GM23248 (cell line): ENCODE measurements around the gene CEMIP. TPM values are rescaled to one million over a fixed set of nuclear protein-coding genes. Genes with fewer than 3 reads are reported as not detected.

Experiments
- DNase-seq: peaks from one replicate; pipeline ENCODE4 v3.0.0-alpha.2; 2015
- H2AFZ ChIP-seq: fragments of 200-600 bp; sonication (generic); 2 replicates; pipeline ENCODE4 v1.6.1; 2016; ENCODE audit warnings: antibody characterized with exemption
- H3F3A ChIP-seq: fragments of 200-600 bp; sonication (generic); 2 replicates; pipeline ENCODE4 v1.6.1; 2016; ENCODE audit warnings: mild to moderate bottlenecking, antibody characterized with exemption, mixed run types; ENCODE audit not compliant: insufficient read depth
- H3K27ac ChIP-seq: fragments of 200-600 bp; sonication (generic); 2 replicates; pipeline ENCODE4 v1.5.1; 2016; ENCODE audit warnings: mild to moderate bottlenecking
- H3K27me3 ChIP-seq: fragments of 200-600 bp; sonication (generic); replicated peaks from 2 replicates; pipeline ENCODE4 v1.6.1; 2016; ENCODE audit warnings: mild to moderate bottlenecking; ENCODE audit not compliant: insufficient read depth
- H3K36me3 ChIP-seq: fragments of 200-600 bp; sonication (generic); 2 replicates; pipeline ENCODE4 v1.6.1; 2016; ENCODE audit warnings: low read depth, mild to moderate bottlenecking
- H3K4me1 ChIP-seq: fragments of 200-600 bp; sonication (generic); 2 replicates; pipeline ENCODE4 v1.6.1; 2016; ENCODE audit warnings: mild to moderate bottlenecking; ENCODE audit not compliant: insufficient read depth
- H3K4me2 ChIP-seq: fragments of 200-600 bp; sonication (generic); one replicate; pipeline ENCODE4 v1.6.1; 2016; ENCODE audit warnings: mild to moderate bottlenecking; ENCODE audit not compliant: unreplicated experiment
- H3K4me3 ChIP-seq: fragments of 200-600 bp; sonication (generic); 2 replicates; pipeline ENCODE4 v1.5.1; 2016; ENCODE audit warnings: mild to moderate bottlenecking
- H3K79me2 ChIP-seq: fragments of 200-600 bp; sonication (generic); 2 replicates; pipeline ENCODE4 v1.6.1; 2016; ENCODE audit warnings: mild to moderate bottlenecking; ENCODE audit not compliant: insufficient read depth
- H3K9ac ChIP-seq: fragments of 200-600 bp; sonication (generic); 2 replicates; pipeline ENCODE4 v1.6.1; 2016; ENCODE audit warnings: mild to moderate bottlenecking
- H3K9me2 ChIP-seq: fragments of 200-600 bp; sonication (generic); 2 replicates; pipeline ENCODE4 v1.6.1; 2016; ENCODE audit warnings: mixed run types, mild to moderate bottlenecking, moderate library complexity; ENCODE audit not compliant: insufficient read depth
- H3K9me3 ChIP-seq: fragments of 200-600 bp; sonication (generic); one replicate; pipeline ENCODE4 v1.6.1; 2017; ENCODE audit warnings: low read depth
- H4K20me1 ChIP-seq: fragments of 200-600 bp; sonication (generic); 2 replicates; pipeline ENCODE4 v1.6.0; 2016; ENCODE audit not compliant: insufficient read depth
- EZH2 ChIP-seq: fragments of 200-600 bp; sonication (generic); IDR thresholded peaks from 2 replicates; pipeline ENCODE4 v1.6.1; 2018; ENCODE audit warnings: antibody characterized with exemption, mild to moderate bottlenecking; ENCODE audit not compliant: insufficient read depth, poor library complexity, severe bottlenecking
- EZH2phosphoT487 ChIP-seq: fragments of 200-600 bp; sonication (generic); IDR thresholded peaks from 2 replicates; pipeline ENCODE4 v1.6.1; 2018; ENCODE audit warnings: antibody characterized with exemption, moderate library complexity, mild to moderate bottlenecking, low read depth; ENCODE audit not compliant: insufficient read depth
- WGBS, 2 experiments: methylation state at CpG; one replicate each; pipeline ENCODE4 v1.1.6; 2015 to 2017; ENCODE audit warnings: low lambda C conversion rate in 2 of 2, low coverage in 1 of 2; ENCODE audit errors: missing lambda C conversion rate in 2 of 2; 5-methylcytosine and 5-hydroxymethylcytosine counted together
- in situ Hi-C: fragments of 300-500 bp; cut with MboI; formaldehyde crosslinking; loops from 2 replicates; pipeline ENCODE4 v1.15.0; 2020
- polyA plus RNA-seq: library from polyadenylated mRNA; unstranded; fragments of >200 nt; fragmentation: Nextera tagmentation; extraction: Ambion mirVana; gene quantifications from 2 replicates; pipeline ENCODE4 v1.2.1, GENCODE V29; 2016
- total RNA-seq: library from RNA; depleted of rRNA; stranded (reverse); fragments of >200 nt; shearing (Covaris generic); gene quantifications from 2 replicates; pipeline ENCODE4 v1.2.3, GENCODE V29; 2014

Gene CEMIP
- total and polyA plus RNA-seq, 2 experiments from 2014 or later = 134 to 213 TPM

GRCh38 chr15:80789796-80790195 is 10.6 kb downstream of the CEMIP start:
- H3K4me1 ChIP-seq = peaks cover 16% of the 10 kb centered on the region
- 73 to 80% methylated on average over 4 of the region's 4 CpGs for WGBS, 2 experiments
- no peak overlapping the region for H2AFZ ChIP-seq
- H4K20me1 ChIP-seq = no peaks in the 10 kb centered on the region
- H3K79me2 ChIP-seq = no peaks in the 10 kb centered on the region
- H3K9me3 ChIP-seq = no peaks in the 10 kb centered on the region
- DNase-seq = no peak
- no peaks in the 10 kb centered on the region for H3K9me2 ChIP-seq
- H3K4me2 ChIP-seq = no peak overlapping the region
- TF ChIP-seq EZH2 = no peak
- no peak for TF ChIP-seq EZH2phosphoT487
- H3K9ac ChIP-seq = no peak overlapping the region
- H3K4me3 ChIP-seq = no peak overlapping the region
- peaks cover 44% of the 10 kb centered on the region for H3K36me3 ChIP-seq
- peak overlapping the region; percentile 32 for H3K27ac ChIP-seq
- H3K27me3 ChIP-seq = no peaks in the 10 kb centered on the region
- in situ Hi-C loops = no loop called here
- peaks cover 96% of the 10 kb centered on the region for H3F3A ChIP-seq

- H3K9me2 ChIP-seq = no peaks in the 10 kb centered on the region
- peaks cover 96% of the 10 kb centered on the region for H3F3A ChIP-seq
- no peak for DNase-seq
- H3K9ac ChIP-seq = no peak overlapping the region
- H3K4me3 ChIP-seq = no peak overlapping the region
- no peaks in the 10 kb centered on the region for H3K9me3 ChIP-seq
- no peak overlapping the region for H2AFZ ChIP-seq
- no peaks in the 10 kb centered on the region for H3K27me3 ChIP-seq
- WGBS, 2 experiments = 91 to 97% methylated on average over 5 of the region's 5 CpGs
- peaks cover 45% of the 10 kb centered on the region for H3K36me3 ChIP-seq
- no peak overlapping the region for H3K4me2 ChIP-seq
- TF ChIP-seq EZH2phosphoT487 (no peak), EZH2 (no peak)
- peak overlapping the region; percentile 32 for H3K27ac ChIP-seq
- H4K20me1 ChIP-seq = no peaks in the 10 kb centered on the region
- H3K79me2 ChIP-seq = no peaks in the 10 kb centered on the region
- H3K4me1 ChIP-seq = peaks cover 16% of the 10 kb centered on the region
- in situ Hi-C loops = no loop called here
Observed at GRCh38 chr15:80790236-80790635, 11.1 kb downstream of the CEMIP start.

GRCh38 chr15:80791004-80791403 is 11.8 kb downstream of the CEMIP start:
- in situ Hi-C loops = no loop called here

GRCh38 chr15:80796407-80796806 is 17.2 kb downstream of the CEMIP start:
- H3K36me3 ChIP-seq = peaks cover 69% of the 10 kb centered on the region
- H3K27ac ChIP-seq = no peak overlapping the region
- in situ Hi-C loops = no loop called here
- peaks cover 5% of the 10 kb centered on the region; the same call in 1 of the 2 replicates for H4K20me1 ChIP-seq
- H3F3A ChIP-seq = peaks cover 97% of the 10 kb centered on the region
- H3K9me3 ChIP-seq = no peaks in the 10 kb centered on the region
- no peak for DNase-seq
- no peaks in the 10 kb centered on the region for H3K27me3 ChIP-seq
- H3K4me1 ChIP-seq = no peaks in the 10 kb centered on the region
- H2AFZ ChIP-seq = no peak overlapping the region
- no peaks in the 10 kb centered on the region for H3K9me2 ChIP-seq
- TF ChIP-seq EZH2 (no peak), EZH2phosphoT487 (no peak)
- H3K79me2 ChIP-seq = no peaks in the 10 kb centered on the region
- no peak overlapping the region for H3K9ac ChIP-seq
- WGBS, 2 experiments = 67 to 77% methylated on average over 5 of the region's 5 CpGs
- no peak overlapping the region for H3K4me2 ChIP-seq
- no peak overlapping the region for H3K4me3 ChIP-seq

More at GRCh38 chr15:80791004-80791403, 11.8 kb downstream of the CEMIP start:
- Histone ChIP-seq H3K4me3 (no peak overlapping the region), H3K4me1 (peaks cover 16% of the 10 kb centered on the region; the same call in 1 of the 2 replicates), H3K79me2 (no peaks in the 10 kb centered on the region), H3K27me3 (no peaks in the 10 kb centered on the region), H3K9me2 (no peaks in the 10 kb centered on the region), H3K9me3 (no peaks in the 10 kb centered on the region), H3K36me3 (peaks cover 51% of the 10 kb centered on the region), H3F3A (peaks cover 96% of the 10 kb centered on the region), H2AFZ (no peak overlapping the region), H3K27ac (no peak overlapping the region), H3K4me2 (no peak overlapping the region), H4K20me1 (no peaks in the 10 kb centered on the region), H3K9ac (no peak overlapping the region)
- DNase-seq = no peak
- TF ChIP-seq EZH2phosphoT487 (no peak), EZH2 (no peak)
- WGBS, 2 experiments = 90 to 100% methylated on average over 1 of the region's 1 CpG

- TF ChIP-seq EZH2phosphoT487 (no peak), EZH2 (no peak)
- no peaks in the 10 kb centered on the region for H3K9me3 ChIP-seq
- no peak overlapping the region for H2AFZ ChIP-seq
- H3K27me3 ChIP-seq = no peaks in the 10 kb centered on the region
- H3F3A ChIP-seq = peaks cover 96% of the 10 kb centered on the region
- no peaks in the 10 kb centered on the region for H3K79me2 ChIP-seq
- H3K9ac ChIP-seq = no peak overlapping the region
- H3K4me1 ChIP-seq = no peaks in the 10 kb centered on the region
- H3K4me3 ChIP-seq = no peak overlapping the region
- no peak for DNase-seq
- H3K36me3 ChIP-seq = peaks cover 53% of the 10 kb centered on the region
- 88 to 91% methylated on average over 3 of the region's 3 CpGs for WGBS, 2 experiments
- in situ Hi-C loops = no loop called here
- H3K27ac ChIP-seq = no peak overlapping the region
- H4K20me1 ChIP-seq = peaks cover 5% of the 10 kb centered on the region; the same call in 1 of the 2 replicates
- no peaks in the 10 kb centered on the region for H3K9me2 ChIP-seq
- no peak overlapping the region for H3K4me2 ChIP-seq
Observed at GRCh38 chr15:80798911-80799310, 19.7 kb downstream of the CEMIP start.
